Suprapubic skin (tissue), 3 donors: ENCODE results near the gene IRF7.

Experiments used
- CTCF ChIP-seq, 2 donors: fragments of 200-600 bp in 1 of 2; fragments of 450-650 bp in 1 of 2; sonication (generic) in 1 of 2; IDR thresholded peaks; one replicate each; pipeline ENCODE4 v1.5.1; 2016 to 2019; ENCODE audit warnings: antibody characterized with exemption in 2 of 2, mild to moderate bottlenecking in 1 of 2, moderate library complexity in 1 of 2
- POLR2A ChIP-seq, 2 donors: fragments of 450-650 bp; IDR thresholded peaks; one replicate each; pipeline ENCODE4 v1.6.1; 2017; ENCODE audit warnings: antibody characterized with exemption in 2 of 2, mild to moderate bottlenecking in 2 of 2, moderate library complexity in 2 of 2

- TF ChIP-seq POLR2A (IDR thresholded peaks at IDR 0.05) (no peak), CTCF (IDR thresholded peaks at IDR 0.05) (no peak)
Observed at GRCh38 chr11:605286-606129, 10.2 kb downstream of the IRF7 start.
